GM18858 (cell line): ENCODE data around the gene ZSCAN2.
"Not testable (repeated sequence)": the region's sequence is repeated elsewhere in the genome, so short reads cannot be mapped to it uniquely, and the experiment has no call there.

Experiments used
- ATAC-seq: cut with Tn5 transposase; IDR thresholded peaks from one replicate; pipeline ENCODE4 v1.9.1; 2021; ENCODE audit not compliant: unreplicated experiment

The ZSCAN2 gene

DNA sequence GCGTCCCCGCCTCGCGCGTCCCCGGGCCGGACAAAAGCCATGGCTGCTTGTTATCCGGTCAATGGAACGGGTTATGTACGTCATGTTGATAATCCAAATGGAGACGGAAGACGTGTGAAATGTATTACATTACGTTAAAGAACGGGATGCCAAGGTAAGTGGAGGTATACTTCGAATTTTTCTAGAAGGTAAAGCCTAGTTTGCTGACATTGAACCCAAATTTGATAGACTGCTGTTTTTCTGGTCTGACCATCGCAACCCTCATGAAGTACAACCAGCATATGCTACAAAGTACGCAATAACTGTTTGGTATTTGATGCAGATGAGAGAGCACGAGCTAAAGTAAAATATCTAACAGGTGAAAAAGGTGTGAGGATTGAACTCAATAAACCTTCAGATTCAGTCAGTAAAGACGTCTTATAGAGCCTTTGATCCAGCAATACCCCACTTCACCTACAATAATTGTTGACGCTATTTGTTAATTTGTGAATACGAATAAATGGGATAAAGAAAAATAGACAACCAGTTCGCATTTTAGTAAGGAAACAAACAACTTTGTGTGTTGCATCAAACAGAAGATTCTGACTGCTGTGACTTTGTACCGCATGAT, 33.5 kb downstream of the ZSCAN2 start:
- no peak for ATAC-seq

DNA sequence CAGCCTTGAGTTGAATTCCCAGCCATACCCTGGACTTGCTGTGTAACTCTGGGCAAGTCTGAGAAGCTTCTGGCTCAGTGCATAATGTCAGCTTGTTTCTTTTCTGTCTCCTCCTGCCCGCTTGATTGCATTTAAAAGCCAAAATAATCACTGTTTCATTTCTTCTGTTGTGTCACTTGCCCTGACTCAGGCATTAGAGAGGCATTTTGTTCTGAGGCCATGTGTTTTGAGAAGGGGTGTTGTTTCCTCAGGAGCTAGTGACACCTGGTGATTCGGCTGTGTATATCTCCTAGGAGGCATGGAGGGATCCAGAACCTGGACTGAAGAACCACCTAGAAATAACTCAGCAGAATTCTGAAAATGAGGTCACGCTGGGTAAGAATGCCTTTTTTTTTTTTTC, 37.3 kb downstream of the ZSCAN2 start:
- ATAC-seq, result no peak

GRCh38 chr15:84641871-84642270, 41.1 kb downstream of the ZSCAN2 start:
- not testable (repeated sequence) for ATAC-seq

DNA sequence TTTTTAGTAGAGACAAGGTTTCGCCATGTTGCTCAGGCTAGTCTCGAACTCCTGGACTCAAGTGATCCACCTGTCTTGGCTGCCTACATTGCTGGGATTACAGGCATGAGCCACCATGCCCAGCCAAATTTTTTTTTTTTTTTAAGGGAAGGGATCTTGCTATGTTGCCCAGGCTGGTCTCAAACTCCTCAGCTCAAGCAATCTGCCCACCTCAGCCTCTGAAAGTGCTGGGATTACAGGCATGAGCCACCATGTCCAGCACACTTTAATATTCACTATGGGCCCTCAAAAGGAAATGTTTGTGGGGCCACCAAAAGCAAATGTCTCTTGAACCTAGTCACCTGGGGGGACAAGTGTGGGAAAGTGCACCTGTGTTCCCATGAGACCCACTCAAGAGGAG, 41.8 kb downstream of the ZSCAN2 start:
- not testable (repeated sequence) for ATAC-seq

- ATAC-seq, result no peak
Measured at GRCh38 chr15:84643838-84644237, 43.0 kb downstream of the ZSCAN2 start.

DNA sequence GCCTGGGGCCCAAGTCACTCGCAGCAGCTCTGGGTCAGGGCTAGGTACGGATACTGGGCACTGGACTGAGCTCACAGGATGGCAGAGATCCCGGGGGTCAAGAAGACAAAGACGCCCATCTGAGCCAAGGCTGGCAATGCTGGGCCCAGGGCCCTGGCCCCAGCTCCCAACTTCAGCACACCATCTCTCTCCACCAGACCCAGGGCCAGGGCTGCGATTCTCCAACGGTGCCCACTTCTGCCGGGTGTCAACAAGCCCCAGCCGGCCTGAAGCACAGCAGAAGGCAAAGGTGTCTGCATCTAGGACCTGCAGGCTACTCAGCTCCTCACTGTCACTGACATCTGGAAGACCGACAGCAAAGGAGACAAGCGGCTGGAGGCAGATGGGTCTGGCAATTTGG, 44.7 kb downstream of the ZSCAN2 start:
- ATAC-seq, result no peak

GRCh38 chr15:84645997-84646396, 45.2 kb downstream of the ZSCAN2 start:
- no peak for ATAC-seq

DNA sequence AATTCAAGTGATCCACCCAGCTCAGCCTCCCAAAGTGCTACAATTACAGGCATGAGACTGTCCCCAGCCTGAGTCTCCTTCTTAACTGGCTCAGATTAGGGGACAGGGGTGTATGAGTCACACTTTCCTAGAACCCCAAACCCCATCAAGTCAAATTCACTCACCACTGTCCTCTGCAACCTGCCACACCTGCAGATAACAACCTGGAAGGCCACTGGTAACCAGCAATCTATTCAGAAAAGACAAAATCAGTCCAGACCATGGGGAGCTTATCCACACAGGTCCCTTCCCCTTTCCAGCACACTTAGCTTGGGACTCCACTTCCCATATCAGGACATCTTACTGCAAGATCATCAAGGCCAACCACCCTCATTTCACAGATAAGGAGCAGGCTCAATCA, 46.9 kb downstream of the ZSCAN2 start:
- no peak for ATAC-seq

DNA sequence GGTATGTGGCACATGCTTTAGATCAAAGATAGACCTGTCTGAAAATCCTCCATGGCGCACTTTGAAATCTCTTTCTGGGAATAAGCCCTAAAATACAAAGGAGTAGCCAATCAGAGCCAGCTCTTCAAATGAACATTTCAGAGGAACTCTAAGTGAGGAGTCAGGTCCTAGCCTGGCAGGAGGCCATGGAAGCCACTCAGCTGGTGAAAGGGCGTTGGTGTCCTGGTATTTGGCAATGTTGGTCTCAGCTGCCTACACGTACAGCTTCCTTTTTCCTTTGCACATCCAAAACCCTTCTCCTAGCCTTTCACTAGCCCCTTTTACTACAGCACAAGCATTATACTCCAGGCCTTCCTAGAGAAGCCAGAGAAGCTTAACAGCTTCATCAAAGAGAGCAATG, 47.7 kb downstream of the ZSCAN2 start:
- ATAC-seq, result no peak

GRCh38 chr15:84649706-84650105, 48.9 kb downstream of the ZSCAN2 start:
- no peak for ATAC-seq

DNA sequence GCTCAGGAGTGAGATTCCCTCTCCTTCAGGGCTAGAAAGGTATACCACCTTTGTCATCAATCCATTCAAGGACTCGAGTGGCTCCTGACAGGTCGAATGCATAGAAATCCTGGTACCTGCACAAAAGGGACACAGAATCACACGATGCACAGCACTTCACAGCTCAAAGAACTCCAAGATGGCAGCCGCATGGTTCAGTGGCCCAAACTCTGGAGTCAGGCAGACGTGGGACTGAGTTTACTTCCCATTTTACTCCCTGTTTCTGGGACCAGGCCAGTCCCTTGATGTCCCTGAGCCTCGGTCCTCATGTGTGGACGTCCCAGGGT, 52.7 kb downstream of the ZSCAN2 start:
- no peak for ATAC-seq

GRCh38 chr15:84653910-84654688, 53.3 kb downstream of the ZSCAN2 start, which contains the start of gene WDR73:
WDR73 (minus strand) TSS chr15:84654283; CDS start chr15:84654274, 9 bp downstream.
- peak; percentile 60 for ATAC-seq

DNA sequence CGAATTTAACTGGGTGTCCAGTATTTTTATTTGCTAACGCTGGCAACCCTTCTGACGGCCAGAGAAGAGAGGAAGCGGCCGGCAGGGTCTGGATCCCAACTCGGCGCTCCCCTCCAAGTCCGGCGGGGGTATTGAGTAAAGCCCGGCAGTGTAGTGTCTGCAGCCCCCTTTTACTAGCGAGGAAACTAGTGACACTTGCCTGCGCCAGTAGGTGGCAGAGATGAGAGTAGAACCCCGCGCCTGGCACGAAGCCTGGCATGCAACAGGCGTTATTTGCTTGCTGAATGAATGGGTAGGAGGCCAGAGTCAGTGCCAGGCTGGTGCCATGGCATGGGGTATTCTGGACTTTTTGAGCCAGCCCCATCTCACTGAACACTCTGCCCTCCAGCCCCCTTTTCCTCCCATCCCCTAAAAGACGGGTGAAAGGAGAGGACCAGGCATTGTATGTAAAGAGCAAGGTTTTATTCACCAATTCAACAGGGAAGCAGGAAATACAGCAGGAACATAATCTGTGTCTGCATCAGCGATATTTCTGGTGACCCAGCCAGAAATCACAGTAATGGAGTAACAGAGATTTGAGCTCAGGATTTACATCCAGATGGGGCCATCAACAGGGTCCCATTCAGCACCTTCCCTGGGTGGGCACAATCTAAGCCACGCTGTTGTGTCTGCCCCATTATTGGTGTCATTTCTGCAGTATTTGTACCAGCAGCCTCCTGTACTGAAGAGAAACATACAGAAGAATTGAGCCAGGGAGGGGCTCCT, 54.1 kb downstream of the ZSCAN2 start:
- ATAC-seq, result no peak

DNA sequence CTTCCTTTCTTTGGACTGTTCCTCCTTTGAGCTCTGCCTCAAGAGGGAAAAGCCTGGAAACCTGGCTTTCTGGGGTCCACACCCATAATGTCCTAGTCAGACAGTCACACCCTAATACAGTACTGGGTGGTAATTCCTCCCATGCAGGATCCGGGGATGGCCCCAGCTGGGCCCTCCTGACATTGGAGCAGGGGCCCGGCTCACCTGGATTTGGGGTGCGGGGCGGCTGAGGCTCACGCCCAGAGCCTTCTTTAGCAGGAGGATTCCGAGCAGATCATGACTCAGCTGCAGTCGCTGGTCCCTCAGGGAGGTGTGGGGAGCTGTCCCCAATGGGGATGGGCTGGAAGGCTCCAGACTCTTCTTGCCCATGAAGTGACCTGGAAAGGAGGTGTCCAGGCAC, 56.2 kb downstream of the ZSCAN2 start:
- no peak for ATAC-seq

DNA sequence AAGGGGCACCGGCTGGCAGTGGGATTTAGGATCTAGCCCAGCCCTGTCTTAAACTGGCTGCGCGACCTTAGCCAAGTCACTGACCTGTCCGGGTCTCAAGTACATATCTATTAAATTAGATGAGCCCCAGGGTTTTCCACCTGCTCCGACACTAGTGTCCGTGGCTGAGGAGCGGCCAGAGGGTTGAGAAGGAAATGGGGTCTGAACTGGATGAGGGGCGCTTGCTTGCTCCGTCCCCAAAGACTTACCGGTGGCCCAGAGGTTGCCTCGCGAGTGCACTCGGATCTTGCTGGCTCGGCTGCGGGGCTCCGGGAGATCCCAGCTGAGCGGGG, 56.9 kb downstream of the ZSCAN2 start:
- ATAC-seq, result no peak

DNA sequence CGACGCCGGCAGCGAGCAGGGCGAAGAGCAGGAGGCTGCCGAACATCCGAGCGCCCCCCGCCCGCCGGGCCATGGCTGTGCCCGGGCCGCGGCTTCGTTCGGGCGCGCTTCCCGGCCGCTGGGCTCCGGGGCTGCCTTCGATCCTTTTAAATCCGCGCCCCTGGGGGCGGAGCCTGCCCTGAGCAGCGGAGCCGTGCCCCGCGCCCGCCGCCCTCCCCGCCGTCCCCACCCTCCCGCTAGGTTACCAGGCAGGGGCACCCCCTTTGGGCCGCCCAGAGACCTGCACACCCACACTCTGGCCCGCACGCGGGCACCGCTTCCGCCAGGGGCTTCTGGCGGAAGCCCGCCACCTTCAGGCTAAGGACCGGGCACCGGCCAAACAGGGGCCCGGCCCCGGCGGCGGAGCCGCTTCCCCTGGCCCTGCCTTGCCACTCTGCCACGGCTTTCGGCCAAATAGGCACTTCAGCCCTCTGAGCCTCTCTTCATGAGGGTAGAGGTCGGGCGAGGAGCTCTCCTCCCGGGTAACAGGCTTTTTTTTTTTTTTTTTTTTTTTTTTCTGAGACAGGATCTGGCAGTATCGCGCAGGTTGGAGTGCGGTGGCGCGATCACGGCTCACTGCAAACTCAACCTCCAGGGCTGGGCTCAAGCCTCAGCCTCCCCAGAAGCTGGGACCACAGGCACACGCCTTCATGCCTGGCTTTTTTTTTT, 57.4 kb downstream of the ZSCAN2 start, which contains the start of gene NMB:
TSS of gene NMB (minus strand) at position 120 of the 708 bp plus-strand sequence. CDS start at position 73, 47 bp downstream.
- peak; percentile 52 for ATAC-seq

- ATAC-seq, result no peak
Measured at GRCh38 chr15:84658788-84659411, 58.1 kb downstream of the ZSCAN2 start.

DNA sequence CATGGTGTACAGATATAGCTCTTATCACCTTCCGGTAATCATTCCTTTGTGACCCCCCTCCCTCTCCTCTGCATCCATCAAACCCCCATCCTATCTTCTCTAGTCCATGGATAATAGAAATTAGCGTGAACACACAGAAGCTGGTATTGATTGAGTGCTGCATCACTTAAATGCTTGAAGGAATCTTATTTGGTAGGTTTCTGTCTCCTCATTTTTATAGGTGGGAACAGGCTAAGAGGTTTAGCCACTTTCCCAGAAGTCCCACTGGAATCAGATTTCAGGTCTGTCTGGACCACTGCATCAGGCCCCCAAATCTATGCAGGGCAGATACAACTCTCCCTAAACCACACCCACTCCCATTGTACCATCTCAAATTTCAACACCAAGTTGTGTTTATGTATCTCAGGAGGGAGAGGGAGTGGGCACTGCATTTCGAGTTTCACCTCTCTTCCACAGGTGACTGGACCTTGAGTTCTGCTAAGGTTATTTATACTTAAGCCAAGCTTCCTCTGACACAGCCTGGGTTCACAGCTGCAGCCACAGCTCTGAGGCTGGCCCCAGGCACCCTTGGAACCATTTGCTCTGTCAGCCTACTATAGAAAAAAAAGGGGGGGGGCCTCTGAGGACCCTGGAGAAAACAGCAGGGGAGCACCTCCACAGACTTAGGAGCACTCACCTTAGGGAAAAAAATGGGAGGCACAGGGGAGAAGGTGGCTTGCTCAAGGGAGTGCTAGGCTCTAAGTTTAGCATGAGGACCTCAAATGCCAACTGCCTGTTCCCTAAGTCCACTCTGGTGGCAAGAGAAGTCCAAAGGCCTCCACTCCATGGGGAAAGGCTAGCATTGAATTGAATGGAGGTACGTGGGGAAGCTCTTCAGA, 59.3 kb downstream of the ZSCAN2 start:
- ATAC-seq, result no peak

- no peak for ATAC-seq
Measured at GRCh38 chr15:84661001-84661400, 60.2 kb downstream of the ZSCAN2 start.

DNA sequence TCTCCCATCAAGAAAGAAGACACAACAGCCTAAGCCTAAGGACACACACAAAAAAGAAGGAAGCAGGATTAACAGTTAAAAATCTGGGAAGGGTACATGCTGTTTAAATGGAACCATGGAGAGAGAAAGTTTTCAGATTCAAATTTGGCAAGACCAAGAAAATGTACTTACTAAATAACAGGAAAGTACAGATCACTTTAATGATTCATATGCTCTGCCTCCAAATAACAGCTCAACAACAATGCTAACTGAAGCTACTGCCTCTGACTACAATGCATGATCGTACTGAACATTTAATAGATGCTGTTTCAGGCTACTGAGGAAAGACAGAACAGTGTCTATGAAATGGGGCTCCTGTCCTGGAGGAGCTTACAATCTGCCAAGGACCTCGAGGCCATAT, 65.6 kb downstream of the ZSCAN2 start:
- no peak for ATAC-seq
